NOMO-1 (cell line): ENCODE results near the gene SNX25.
"Not testable (repeated sequence)": the region's sequence is repeated elsewhere in the genome, so short reads cannot be mapped to it uniquely, and the experiment has no call there.

ENCODE experiments used
- DNase-seq, 2 experiments: peaks; one replicate each; lab custom pipeline; 2025; ENCODE audit not compliant: unreplicated experiment in 2 of 2; lab: John Stamatoyannopoulos, UW

Gene SNX25

DNA sequence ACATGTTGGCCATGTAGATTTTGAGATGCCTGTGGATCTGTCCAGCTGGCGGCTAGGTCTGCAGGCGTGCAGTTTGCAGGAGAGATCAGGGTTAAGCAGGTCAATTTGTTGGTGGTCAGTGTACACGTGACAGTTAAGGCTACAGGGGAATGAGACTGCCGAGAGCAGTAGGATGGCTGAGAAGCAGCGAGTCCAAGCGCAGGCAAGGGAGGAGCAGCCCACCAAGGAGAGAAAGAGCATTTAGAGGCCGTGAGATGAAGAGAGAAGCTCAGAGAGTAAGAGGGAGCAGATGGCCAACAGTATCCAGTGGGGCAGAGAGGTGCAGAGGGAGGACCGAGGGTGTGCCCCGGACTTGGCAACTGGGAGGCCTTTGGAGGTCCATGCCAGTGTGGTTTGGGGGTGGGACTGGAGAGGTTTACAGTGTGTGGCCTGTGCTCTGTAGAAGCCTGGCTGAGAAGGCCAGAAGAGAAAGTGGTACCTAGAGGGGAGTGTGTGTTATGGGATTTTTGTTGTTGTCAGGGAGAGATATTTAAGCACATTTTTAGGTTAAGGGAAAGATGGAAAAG is 18.4 kb downstream of the SNX25 start:
- no peak for DNase-seq

DNA sequence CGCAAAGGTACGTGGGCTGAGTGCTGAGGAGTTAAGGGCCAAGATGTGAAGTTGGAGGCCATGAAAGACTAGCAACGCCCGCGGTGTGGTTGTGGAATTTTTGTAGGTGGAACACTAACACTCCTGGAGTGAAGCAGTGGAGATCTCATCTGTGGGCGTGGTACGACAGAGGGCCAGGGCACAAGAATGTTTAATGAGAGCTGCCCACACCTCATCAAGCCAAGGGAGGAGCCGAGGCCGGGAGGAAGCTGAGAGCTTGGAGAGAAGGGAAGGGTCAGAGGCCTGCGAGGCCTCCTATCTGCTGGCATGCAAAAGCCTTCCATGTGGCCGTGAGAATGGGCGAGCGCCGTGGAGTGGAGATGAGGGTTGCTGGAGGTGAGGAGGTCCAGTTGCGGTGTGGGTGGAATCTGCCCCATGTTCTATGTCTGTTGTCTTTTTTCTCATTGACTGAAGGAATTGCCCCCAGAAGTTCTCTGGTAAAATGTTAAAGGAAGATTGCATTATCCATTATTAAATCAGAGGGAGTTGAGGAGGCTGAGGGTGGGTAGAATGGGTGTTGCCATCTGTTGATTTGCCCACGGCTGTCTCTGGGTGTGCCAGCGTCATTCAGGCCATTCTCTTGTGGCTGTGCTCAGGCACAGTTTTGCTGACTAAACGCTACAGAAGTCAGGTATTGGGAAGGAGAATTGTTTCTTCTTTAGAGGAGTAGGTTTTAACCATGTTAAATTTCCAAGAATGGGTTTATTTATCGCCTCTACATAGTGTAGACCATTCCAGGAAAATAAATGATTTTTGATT is 19.8 kb downstream of the SNX25 start:
- DNase-seq: no peak

DNA sequence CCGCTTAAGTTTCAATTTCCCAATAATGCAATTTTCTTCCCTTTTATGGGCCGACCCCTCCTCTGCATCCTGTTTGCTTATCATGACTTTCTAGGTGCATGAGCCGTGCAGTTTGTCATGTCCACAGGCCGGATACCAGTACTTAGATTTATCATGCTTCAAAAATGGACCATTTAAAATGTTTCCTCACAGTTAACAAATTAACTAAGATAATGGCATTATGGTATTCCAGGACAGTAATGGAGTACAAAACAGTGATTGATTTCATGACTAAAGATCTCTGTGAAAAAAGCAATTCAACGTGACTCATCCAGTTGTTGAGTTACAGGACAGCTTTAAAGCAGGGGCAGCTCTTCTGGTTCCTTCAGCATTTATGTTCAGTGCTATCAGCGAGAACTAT is 23.0 kb downstream of the SNX25 start:
- DNase-seq: no peak

DNA sequence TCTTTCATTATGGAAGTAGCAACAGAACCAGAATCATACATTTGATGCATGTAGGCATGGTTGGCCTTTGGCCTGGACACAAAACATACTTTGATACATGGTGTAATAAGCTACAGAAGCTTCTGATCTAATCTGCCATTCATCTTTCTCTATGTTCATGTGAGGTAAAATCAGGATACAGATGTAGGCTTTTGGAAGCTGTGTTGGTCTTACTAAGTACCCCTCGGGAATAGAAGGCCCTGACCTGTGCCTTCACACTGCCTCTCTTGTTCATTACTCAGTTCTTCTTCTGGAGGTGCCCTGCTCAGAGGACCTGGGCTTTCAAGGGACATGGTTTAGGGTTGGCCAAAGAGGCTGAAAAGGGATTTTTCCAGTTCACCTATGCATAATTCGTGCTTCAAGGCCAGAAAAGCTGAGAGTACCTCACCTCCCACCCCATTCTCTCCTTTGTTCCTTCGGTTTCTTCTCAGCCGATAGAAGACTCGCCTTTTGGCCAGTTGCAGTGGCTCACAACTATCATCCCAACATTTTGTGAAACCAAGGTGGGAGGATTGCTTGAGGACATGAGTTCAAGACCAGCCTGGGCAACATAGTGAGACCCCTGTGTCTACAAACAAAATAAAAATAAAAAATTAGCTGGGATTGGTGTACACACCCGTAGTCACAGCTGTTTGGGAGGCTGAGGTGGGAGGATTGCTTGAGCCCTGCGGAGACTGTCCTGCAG is 25.9 kb downstream of the SNX25 start:
- no peak for DNase-seq

DNA sequence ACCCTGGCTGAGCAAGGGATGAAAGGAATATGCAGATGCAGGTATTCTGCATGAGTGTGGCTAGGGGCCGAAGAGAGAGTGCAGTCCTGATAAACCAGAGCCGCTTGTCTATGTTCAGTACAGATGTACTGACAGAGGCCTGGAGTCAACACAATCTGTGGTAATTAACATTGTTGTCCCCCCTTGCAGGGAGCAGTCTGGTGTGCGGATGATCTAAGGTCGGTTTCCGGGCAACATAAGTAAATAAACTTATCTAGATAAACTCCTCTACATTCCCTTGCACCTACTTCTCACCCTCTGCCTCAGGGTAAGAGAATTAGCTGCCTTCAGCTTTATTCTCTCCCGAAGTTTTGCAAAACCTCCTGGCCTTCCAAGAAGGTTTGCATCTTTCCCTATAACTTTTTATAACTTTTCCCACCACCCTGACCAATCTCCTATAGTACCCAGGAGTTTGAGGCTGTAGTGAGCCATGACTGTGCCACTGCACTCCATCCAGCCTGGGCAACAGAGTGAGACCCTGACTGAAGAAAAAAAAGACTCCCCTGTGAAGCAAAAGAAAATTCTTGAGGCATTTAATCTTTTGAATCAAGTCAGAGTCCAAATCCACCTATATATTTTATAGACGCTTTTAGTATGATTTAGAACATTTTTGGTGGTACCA is 26.6 kb downstream of the SNX25 start:
- DNase-seq: no peak

- DNase-seq: no peak
Observed at GRCh38 chr4:185237175-185237574, 27.8 kb downstream of the SNX25 start.

- DNase-seq: no peak
Observed at GRCh38 chr4:185238215-185238681, 28.9 kb downstream of the SNX25 start.

DNA sequence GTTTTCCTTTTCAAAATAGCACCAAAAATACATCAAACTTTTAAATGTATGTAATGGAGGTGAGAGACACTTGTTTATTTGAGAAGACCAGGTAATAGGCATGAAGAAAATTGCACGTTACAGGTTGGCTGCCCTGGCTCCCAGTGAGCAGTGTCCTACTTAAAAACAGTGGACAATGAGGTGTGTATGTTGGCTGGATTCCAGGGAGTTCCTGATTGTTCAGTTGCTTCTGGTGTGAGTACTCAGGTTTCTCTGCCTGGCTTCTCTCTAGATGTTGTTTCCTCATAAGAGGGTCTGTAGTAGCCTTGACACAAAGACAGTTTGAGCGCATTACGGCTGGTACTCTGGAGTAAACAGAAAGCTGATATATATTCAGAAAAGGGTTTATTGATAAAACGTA is 29.4 kb downstream of the SNX25 start:
- DNase-seq: no peak

- not testable (repeated sequence) for DNase-seq
Observed at GRCh38 chr4:185240486-185240885, 31.1 kb downstream of the SNX25 start.

GRCh38 chr4:185242749-185243533 is 33.5 kb downstream of the SNX25 start:
- no peak for DNase-seq

- no peak for DNase-seq
Observed at GRCh38 chr4:185243879-185244278, 34.5 kb downstream of the SNX25 start.

- no peak for DNase-seq
Observed at GRCh38 chr4:185244763-185245162, 35.4 kb downstream of the SNX25 start.

DNA sequence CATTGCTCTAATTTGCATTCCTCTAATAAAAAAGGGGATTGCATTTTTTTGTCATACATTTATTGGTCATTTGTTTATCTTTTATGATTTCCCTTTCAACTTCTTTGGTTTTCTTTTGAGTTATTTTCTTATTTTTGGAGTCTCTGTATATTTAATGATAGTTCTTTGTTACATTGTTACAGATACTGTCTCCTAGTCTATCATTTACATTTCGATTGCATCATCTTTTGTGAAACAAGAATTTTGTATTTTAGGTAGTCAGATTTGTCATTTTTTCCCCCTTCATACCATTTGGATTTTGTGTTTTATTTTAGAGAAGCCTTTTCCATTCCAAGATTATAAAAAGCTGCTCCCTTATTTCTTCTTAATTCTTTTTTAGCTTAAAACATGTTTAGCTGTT is 37.1 kb downstream of the SNX25 start:
- no peak for DNase-seq

DNA sequence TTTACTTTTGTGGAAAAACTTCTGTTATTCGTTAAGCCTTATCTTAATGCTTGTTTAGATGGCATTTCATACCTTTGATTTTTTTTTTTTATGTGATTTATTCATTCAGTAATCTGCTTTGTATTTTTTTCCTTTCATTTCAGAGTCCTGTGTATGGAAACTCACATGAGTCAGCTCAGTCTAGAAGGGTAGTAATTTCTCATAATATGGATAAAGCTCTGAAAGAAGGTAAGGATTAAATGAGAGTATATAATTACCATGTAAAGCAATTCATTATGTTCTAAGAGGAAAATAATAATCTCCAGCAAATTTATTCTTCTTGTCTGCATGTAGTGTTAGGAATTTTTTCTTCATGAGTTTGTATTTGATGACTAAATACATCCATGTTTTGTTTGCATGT is 37.8 kb downstream of the SNX25 start:
- DNase-seq: no peak

DNA sequence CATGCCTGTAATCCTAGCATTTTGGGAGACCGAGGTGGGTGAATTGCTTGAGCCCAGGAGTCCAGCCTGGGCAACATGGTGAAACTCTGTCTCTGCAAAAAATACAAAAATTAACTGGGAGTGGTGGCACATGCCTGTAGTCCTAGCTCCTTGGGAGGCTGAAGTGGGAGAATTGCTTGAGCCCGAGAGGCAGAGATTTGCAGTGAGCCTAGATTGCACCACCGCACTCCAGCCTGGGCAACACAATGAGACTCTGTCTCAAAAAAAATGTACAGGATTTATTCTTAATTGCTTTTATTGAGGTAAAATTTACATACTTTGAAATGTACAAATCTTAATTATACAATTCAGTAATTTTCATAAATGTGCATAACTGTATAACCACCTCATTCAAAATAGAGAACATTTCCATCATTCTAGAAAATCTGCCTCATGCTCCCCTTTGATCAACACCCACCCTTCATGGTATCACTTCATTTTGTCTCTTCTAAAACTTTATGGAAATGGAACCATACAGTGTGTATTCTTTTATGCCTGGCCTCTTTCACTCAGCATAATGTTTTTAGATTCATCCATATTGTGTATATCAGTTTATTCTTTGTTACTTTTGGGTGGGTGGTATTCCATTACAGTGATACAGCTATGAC is 39.1 kb downstream of the SNX25 start:
- no peak for DNase-seq

DNA sequence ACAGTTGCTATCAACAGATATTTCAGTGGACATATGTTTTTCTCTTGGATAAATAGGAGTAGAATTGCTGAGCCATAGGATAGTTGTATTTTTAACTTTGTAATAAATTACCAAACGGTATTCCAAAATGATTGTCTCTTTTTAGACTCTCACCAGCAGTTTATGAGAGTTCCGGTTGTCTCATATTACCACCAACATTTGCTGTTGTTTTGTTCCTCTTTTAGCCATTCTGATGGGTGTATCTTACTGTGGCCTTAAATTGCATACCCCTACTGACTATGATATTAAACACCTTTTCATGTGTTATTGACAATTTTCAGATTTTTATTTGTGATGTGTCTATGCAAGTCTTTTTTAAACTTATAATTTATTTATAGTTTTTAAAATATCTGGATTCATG is 39.7 kb downstream of the SNX25 start:
- DNase-seq: peak in 1 of 2 experiments; percentile 8

- peak in 1 of 2 experiments; percentile 16 for DNase-seq
Observed at GRCh38 chr4:185254434-185254833, 45.0 kb downstream of the SNX25 start.

- DNase-seq: peak in 1 of 2 experiments; percentile 2
Observed at GRCh38 chr4:185255868-185256267, 46.5 kb downstream of the SNX25 start.

DNA sequence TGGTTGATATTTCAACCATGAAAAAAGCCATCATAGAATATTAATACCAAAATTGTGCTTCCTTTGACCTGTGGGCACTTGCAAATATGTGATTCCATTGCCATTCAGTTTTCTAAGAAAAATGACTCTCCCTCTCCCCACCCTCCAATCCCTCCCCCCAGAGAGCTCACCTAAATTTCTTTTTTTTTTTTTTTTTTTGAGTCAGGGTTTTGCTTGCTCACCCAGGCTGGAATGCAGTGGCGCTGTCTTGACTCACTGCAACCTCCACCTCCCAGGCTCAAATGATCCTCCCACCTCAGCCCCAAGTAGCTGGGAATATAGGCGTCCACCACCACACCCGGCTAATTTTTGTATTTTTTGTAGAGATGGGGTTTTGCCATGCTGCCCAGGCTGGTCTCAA is 47.0 kb downstream of the SNX25 start:
- DNase-seq: no peak

DNA sequence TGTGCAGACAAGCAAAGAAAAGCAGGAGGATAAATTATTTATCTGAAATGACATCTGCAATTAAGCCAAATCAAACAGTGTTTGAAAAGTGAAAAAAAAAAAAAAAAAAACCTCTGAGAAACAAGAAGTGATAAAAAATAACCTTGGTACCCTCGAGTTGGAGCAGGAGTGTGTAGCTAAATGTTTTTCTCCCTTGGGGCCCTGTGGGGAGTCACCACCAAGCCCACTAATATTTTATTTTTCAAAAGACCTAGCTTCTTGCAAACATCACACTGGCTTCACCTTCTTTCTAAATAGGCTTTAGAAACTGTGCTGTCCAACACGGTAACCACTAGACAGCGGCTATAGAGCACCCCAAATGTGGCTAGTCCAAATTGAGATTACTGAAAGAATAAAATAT is 47.7 kb downstream of the SNX25 start:
- no peak for DNase-seq
